Measurements from ENCODE around the gene SLC38A9. TPM values are rescaled to one million over a fixed set of nuclear protein-coding genes. Genes with fewer than 3 reads are reported as not detected.

SLC38A9 gene
- total and polyA plus RNA-seq, 2 experiments from 2014 or later, result 17.0 to 23.8 TPM

- H3K36me3 ChIP-seq (ENCODE audit: low read depth), result no peaks in the 10 kb centered on the region
- peak overlapping the region; percentile 72 for H2AFZ ChIP-seq
- peaks cover 31% of the 10 kb centered on the region for H3K4me1 ChIP-seq (ENCODE audit: insufficient read depth)
- peak; percentile 41 for DNase-seq
- H3F3A ChIP-seq (ENCODE audit: insufficient read depth), result peaks cover 32% of the 10 kb centered on the region
- TF ChIP-seq EZH2phosphoT487 (IDR thresholded peaks at IDR 0.05; ENCODE audit: insufficient read depth, low read depth) (no peak), EZH2 (IDR thresholded peaks at IDR 0.05; ENCODE audit: insufficient read depth, poor library complexity, severe bottlenecking) (no peak)
- no peaks in the 10 kb centered on the region for H3K79me2 ChIP-seq (ENCODE audit: insufficient read depth)
- in situ Hi-C loops (cut with MboI), result loop anchor here (25.0 kb wide), 2 partner anchors 263 to 488 kb away; no protein-coding TSS in a partner anchor
- no peak overlapping the region for H3K4me2 ChIP-seq (ENCODE audit: unreplicated experiment)
- no peaks in the 10 kb centered on the region for H4K20me1 ChIP-seq (ENCODE audit: insufficient read depth)
- H3K27ac ChIP-seq, result peak overlapping the region; percentile 65
- peak overlapping the region; percentile 48 for H3K9ac ChIP-seq
- WGBS, 2 experiments (ENCODE audit: low coverage in 1 of 2, low lambda C conversion rate in 2 of 2, missing lambda C conversion rate in 2 of 2), result 0% methylated on average over 1 of the region's 1 CpG
- H3K9me3 ChIP-seq (ENCODE audit: low read depth), result no peaks in the 10 kb centered on the region
- H3K27me3 ChIP-seq (replicated peaks; ENCODE audit: insufficient read depth), result no peaks in the 10 kb centered on the region
- no peaks in the 10 kb centered on the region for H3K9me2 ChIP-seq (ENCODE audit: insufficient read depth)
- no peak overlapping the region for H3K4me3 ChIP-seq
Measured at GRCh38 chr5:55675119-55675518, 37.0 kb downstream of the SLC38A9 start.

- Histone ChIP-seq H2AFZ (no peak overlapping the region), H3K9ac (no peak overlapping the region), H3F3A (ENCODE audit: insufficient read depth) (peaks cover 35% of the 10 kb centered on the region), H3K9me3 (ENCODE audit: low read depth) (no peaks in the 10 kb centered on the region), H3K27ac (no peak overlapping the region), H3K9me2 (ENCODE audit: insufficient read depth) (no peaks in the 10 kb centered on the region), H3K4me3 (no peak overlapping the region), H3K4me2 (ENCODE audit: unreplicated experiment) (no peak overlapping the region), H3K4me1 (ENCODE audit: insufficient read depth) (peaks cover 28% of the 10 kb centered on the region), H3K36me3 (ENCODE audit: low read depth) (no peaks in the 10 kb centered on the region), H4K20me1 (ENCODE audit: insufficient read depth) (no peaks in the 10 kb centered on the region), H3K79me2 (ENCODE audit: insufficient read depth) (no peaks in the 10 kb centered on the region), H3K27me3 (replicated peaks; ENCODE audit: insufficient read depth) (no peaks in the 10 kb centered on the region)
- DNase-seq, result no peak
- WGBS, 2 experiments (ENCODE audit: low coverage in 1 of 2, low lambda C conversion rate in 2 of 2, missing lambda C conversion rate in 2 of 2), result 70 to 71% methylated on average over 2 of the region's 2 CpGs
- TF ChIP-seq EZH2phosphoT487 (IDR thresholded peaks at IDR 0.05; ENCODE audit: insufficient read depth, low read depth) (no peak), EZH2 (IDR thresholded peaks at IDR 0.05; ENCODE audit: insufficient read depth, poor library complexity, severe bottlenecking) (no peak)
- in situ Hi-C loops (cut with MboI), result no loop called here
Measured at GRCh38 chr5:55674340-55674739, 37.8 kb downstream of the SLC38A9 start.

GRCh38 chr5:55672477-55672911 lies 39.6 kb downstream of the SLC38A9 start:
- Histone ChIP-seq H3K4me3 (no peak overlapping the region), H3K9ac (no peak overlapping the region), H3K27me3 (replicated peaks; ENCODE audit: insufficient read depth) (no peaks in the 10 kb centered on the region), H3F3A (ENCODE audit: insufficient read depth) (peaks cover 52% of the 10 kb centered on the region), H3K9me3 (ENCODE audit: low read depth) (no peaks in the 10 kb centered on the region), H4K20me1 (ENCODE audit: insufficient read depth) (no peaks in the 10 kb centered on the region), H3K36me3 (ENCODE audit: low read depth) (no peaks in the 10 kb centered on the region), H3K27ac (peak overlapping the region; percentile 67), H3K9me2 (ENCODE audit: insufficient read depth) (no peaks in the 10 kb centered on the region), H2AFZ (no peak overlapping the region), H3K4me2 (ENCODE audit: unreplicated experiment) (no peak overlapping the region), H3K4me1 (ENCODE audit: insufficient read depth) (peaks cover 47% of the 10 kb centered on the region), H3K79me2 (ENCODE audit: insufficient read depth) (no peaks in the 10 kb centered on the region)
- no peak for TF ChIP-seq EZH2 (IDR thresholded peaks at IDR 0.05; ENCODE audit: insufficient read depth, poor library complexity, severe bottlenecking)
- TF ChIP-seq EZH2phosphoT487 (IDR thresholded peaks at IDR 0.05; ENCODE audit: insufficient read depth, low read depth), result no peak
- in situ Hi-C loops (cut with MboI), result no loop called here
- WGBS, 2 experiments (ENCODE audit: low coverage in 1 of 2, low lambda C conversion rate in 2 of 2, missing lambda C conversion rate in 2 of 2), result 2 to 14% methylated on average over 2 of the region's 2 CpGs
- peak; percentile 62 for DNase-seq

GRCh38 chr5:55671975-55672374 lies 40.1 kb downstream of the SLC38A9 start:
- peaks cover 51% of the 10 kb centered on the region for H3K4me1 ChIP-seq (ENCODE audit: insufficient read depth)
- H3K9me3 ChIP-seq (ENCODE audit: low read depth), result no peaks in the 10 kb centered on the region
- peak overlapping the region; percentile 67 for H3K27ac ChIP-seq
- no peak for TF ChIP-seq EZH2 (IDR thresholded peaks at IDR 0.05; ENCODE audit: insufficient read depth, poor library complexity, severe bottlenecking)
- no peak for TF ChIP-seq EZH2phosphoT487 (IDR thresholded peaks at IDR 0.05; ENCODE audit: insufficient read depth, low read depth)
- H3K9me2 ChIP-seq (ENCODE audit: insufficient read depth), result no peaks in the 10 kb centered on the region
- H3K79me2 ChIP-seq (ENCODE audit: insufficient read depth), result no peaks in the 10 kb centered on the region
- H3F3A ChIP-seq (ENCODE audit: insufficient read depth), result peaks cover 52% of the 10 kb centered on the region
- H4K20me1 ChIP-seq (ENCODE audit: insufficient read depth), result no peaks in the 10 kb centered on the region
- no peaks in the 10 kb centered on the region for H3K36me3 ChIP-seq (ENCODE audit: low read depth)
- no peak overlapping the region for H3K4me2 ChIP-seq (ENCODE audit: unreplicated experiment)
- H3K4me3 ChIP-seq, result no peak overlapping the region
- no peaks in the 10 kb centered on the region for H3K27me3 ChIP-seq (replicated peaks; ENCODE audit: insufficient read depth)
- 58 to 68% methylated on average over 1 of the region's 1 CpG for WGBS, 2 experiments (ENCODE audit: low coverage in 1 of 2, low lambda C conversion rate in 2 of 2, missing lambda C conversion rate in 2 of 2)
- H3K9ac ChIP-seq, result no peak overlapping the region
- no peak for DNase-seq
- in situ Hi-C loops (cut with MboI), result no loop called here
- no peak overlapping the region for H2AFZ ChIP-seq

GRCh38 chr5:55668356-55668755 lies 43.8 kb downstream of the SLC38A9 start:
- no peak overlapping the region for H3K4me3 ChIP-seq
- H4K20me1 ChIP-seq (ENCODE audit: insufficient read depth), result no peaks in the 10 kb centered on the region
- peak overlapping the region; percentile 51 for H3K9ac ChIP-seq
- in situ Hi-C loops (cut with MboI), result no loop called here
- peak; percentile 92 for DNase-seq
- no peaks in the 10 kb centered on the region for H3K9me2 ChIP-seq (ENCODE audit: insufficient read depth)
- peak overlapping the region; percentile 51 for H3K4me2 ChIP-seq (ENCODE audit: unreplicated experiment)
- no peak for TF ChIP-seq EZH2 (IDR thresholded peaks at IDR 0.05; ENCODE audit: insufficient read depth, poor library complexity, severe bottlenecking)
- no peak for TF ChIP-seq EZH2phosphoT487 (IDR thresholded peaks at IDR 0.05; ENCODE audit: insufficient read depth, low read depth)
- H3K79me2 ChIP-seq (ENCODE audit: insufficient read depth), result no peaks in the 10 kb centered on the region
- H3K27ac ChIP-seq, result peak overlapping the region; percentile 80
- H3K4me1 ChIP-seq (ENCODE audit: insufficient read depth), result peaks cover 45% of the 10 kb centered on the region
- H3K9me3 ChIP-seq (ENCODE audit: low read depth), result no peaks in the 10 kb centered on the region
- H3K27me3 ChIP-seq (replicated peaks; ENCODE audit: insufficient read depth), result no peaks in the 10 kb centered on the region
- H3F3A ChIP-seq (ENCODE audit: insufficient read depth), result peaks cover 39% of the 10 kb centered on the region
- no peaks in the 10 kb centered on the region for H3K36me3 ChIP-seq (ENCODE audit: low read depth)
- H2AFZ ChIP-seq, result no peak overlapping the region

Measured in GM23248 (cell line).